DOHH2 (cell line): Measurements from ENCODE around the gene SIGLEC12.

Source experiments
- EZH2phosphoT487 ChIP-seq: fragments of 200-600 bp; sonication (generic); IDR thresholded peaks from 2 replicates; pipeline ENCODE4 v1.6.1; 2017; ENCODE audit warnings: borderline replicate concordance, mild to moderate bottlenecking, antibody characterized with exemption, low read length, moderate library complexity, mixed read lengths
- TF ChIP-seq, protein P1 (sequence below): fragments of 200-600 bp; sonication (generic); IDR thresholded peaks from one replicate; pipeline ENCODE4 v1.5.1; 2014; ENCODE audit warnings: antibody characterized with exemption, mild to moderate bottlenecking, low read depth, low read length; ENCODE audit not compliant: poor library complexity, severe bottlenecking

DNA sequence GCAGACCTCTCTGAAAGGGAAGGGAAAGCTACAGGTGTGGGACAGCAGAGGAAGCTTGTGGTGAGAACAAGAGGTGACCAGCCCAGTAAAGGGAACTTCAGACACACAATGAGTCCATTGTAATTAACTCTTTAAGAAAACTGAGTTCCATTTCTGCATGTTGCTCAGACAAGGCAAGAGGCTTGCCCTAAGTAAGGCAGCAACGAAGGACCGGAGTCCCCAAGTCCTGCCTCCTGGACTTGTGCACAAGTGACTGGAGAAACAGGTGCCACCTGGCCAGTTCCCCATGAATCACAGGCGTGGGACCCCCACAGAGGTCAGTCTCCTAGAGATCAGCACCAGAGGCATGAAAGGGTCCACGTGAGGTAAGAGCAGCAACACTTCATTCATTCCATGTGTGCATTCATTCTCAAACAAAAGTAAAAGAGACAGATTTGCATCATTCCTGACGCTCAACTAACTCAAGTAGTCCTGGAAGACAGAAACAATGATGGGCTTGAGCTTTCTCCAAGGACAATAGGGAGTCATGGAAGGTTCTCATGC lies 44.6 kb upstream of the SIGLEC12 start:
- TF ChIP-seq, protein P1, sequence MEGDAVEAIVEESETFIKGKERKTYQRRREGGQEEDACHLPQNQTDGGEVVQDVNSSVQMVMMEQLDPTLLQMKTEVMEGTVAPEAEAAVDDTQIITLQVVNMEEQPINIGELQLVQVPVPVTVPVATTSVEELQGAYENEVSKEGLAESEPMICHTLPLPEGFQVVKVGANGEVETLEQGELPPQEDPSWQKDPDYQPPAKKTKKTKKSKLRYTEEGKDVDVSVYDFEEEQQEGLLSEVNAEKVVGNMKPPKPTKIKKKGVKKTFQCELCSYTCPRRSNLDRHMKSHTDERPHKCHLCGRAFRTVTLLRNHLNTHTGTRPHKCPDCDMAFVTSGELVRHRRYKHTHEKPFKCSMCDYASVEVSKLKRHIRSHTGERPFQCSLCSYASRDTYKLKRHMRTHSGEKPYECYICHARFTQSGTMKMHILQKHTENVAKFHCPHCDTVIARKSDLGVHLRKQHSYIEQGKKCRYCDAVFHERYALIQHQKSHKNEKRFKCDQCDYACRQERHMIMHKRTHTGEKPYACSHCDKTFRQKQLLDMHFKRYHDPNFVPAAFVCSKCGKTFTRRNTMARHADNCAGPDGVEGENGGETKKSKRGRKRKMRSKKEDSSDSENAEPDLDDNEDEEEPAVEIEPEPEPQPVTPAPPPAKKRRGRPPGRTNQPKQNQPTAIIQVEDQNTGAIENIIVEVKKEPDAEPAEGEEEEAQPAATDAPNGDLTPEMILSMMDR: no peak
- TF ChIP-seq EZH2phosphoT487: no peak
